GM12878 (cell line): ENCODE results near the gene SLC4A3. TPM values are rescaled to one million over a fixed set of nuclear protein-coding genes. Genes with fewer than 3 reads are reported as not detected.

Source experiments
- ATAC-seq: fragments of 200-7000 bp; cut with Tn5 transposase; 3 replicates; pipeline ENCODE4 v1.9.1; 2020; ENCODE audit warnings: mild to moderate bottlenecking, moderate library complexity
- BruUV-seq: library from RNA; stranded (reverse); fragments of 400-500 nt; replicated peaks from 2 replicates; lab custom pipeline; 2021; lab: Mats Ljungman, UMichigan
- CTCF ChIA-PET: fragments of 300-600 bp; sonication (Branson Sonifier 250); formaldehyde crosslinking; extraction: SDS; loops from one replicate; lab custom pipeline; 2021; ENCODE audit warnings: inconsistent platforms; lab: Yijun Ruan, JAX
- POLR2A ChIA-PET: fragments of 350-600 bp; formaldehyde crosslinking; extraction: SDS; loops from one replicate; lab custom pipeline; 2021; ENCODE audit warnings: inconsistent platforms; lab: Charles Lee
- RAD21 ChIA-PET: fragments of 300-600 bp; sonication (Branson Sonifier 250); formaldehyde crosslinking; loops from one replicate; lab custom pipeline; 2023; ENCODE audit warnings: antibody characterized with exemption; ENCODE audit not compliant: unreplicated experiment; lab: Charles Lee
- SMC1A ChIA-PET: fragments of 300-600 bp; sonication (Branson Sonifier 250); formaldehyde crosslinking; loops from one replicate; lab custom pipeline; 2023; ENCODE audit not compliant: unreplicated experiment, uncharacterized antibody; lab: Charles Lee
- DNase-seq: peaks from one replicate; pipeline ENCODE4 v3.0.0-alpha.2; 2011; ENCODE audit warnings: low read depth, low spot score
- FAIRE-seq: peaks from 3 replicates; lab custom pipeline; 2011; peaks lifted over from hg19 to GRCh38; lab: Jason Lieb, UNC
- H2AFZ ChIP-seq: 2 replicates; pipeline ENCODE4 v1.6.0; 2011; ENCODE audit warnings: low read depth, low read length, control low read depth; ENCODE audit not compliant: control insufficient read depth
- H3K27ac ChIP-seq: 2 replicates; pipeline ENCODE4 v1.5.1; 2011; ENCODE audit warnings: control low read depth; ENCODE audit not compliant: control insufficient read depth, insufficient read depth
- H3K27me3 ChIP-seq, 2 experiments: replicated peaks in 1 of 2; 2 replicates each; pipeline versions ENCODE4 v1.6.0 to v1.6.1; 2011; ENCODE audit warnings: low read length in 1 of 2; ENCODE audit not compliant: control insufficient read depth in 2 of 2, insufficient read depth in 2 of 2
- H3K36me3 ChIP-seq, 2 experiments: 2 replicates each; pipeline ENCODE4 v1.5.1; 2011; ENCODE audit warnings: low read length in 1 of 2; ENCODE audit not compliant: control insufficient read depth in 2 of 2, insufficient read depth in 2 of 2
- H3K4me1 ChIP-seq: 2 replicates; pipeline ENCODE4 v1.6.1; 2011; ENCODE audit warnings: mild to moderate bottlenecking, low read length, moderate library complexity, mixed read lengths; ENCODE audit not compliant: control insufficient read depth, insufficient read depth
- H3K4me2 ChIP-seq: 2 replicates; pipeline ENCODE4 v1.6.0; 2011; ENCODE audit warnings: control low read depth; ENCODE audit not compliant: control insufficient read depth, insufficient read depth
- H3K4me3 ChIP-seq: fragments of 200-600 bp; sonication (generic); 2 replicates; pipeline ENCODE4 v1.5.1; 2016
- H3K79me2 ChIP-seq: 2 replicates; pipeline ENCODE4 v1.6.0; 2011; ENCODE audit warnings: low read length; ENCODE audit not compliant: control insufficient read depth, insufficient read depth
- H3K9ac ChIP-seq: 2 replicates; pipeline ENCODE4 v1.8.0; 2011; ENCODE audit warnings: low read length, control low read depth, mixed read lengths; ENCODE audit not compliant: control insufficient read depth, insufficient read depth
- H3K9me3 ChIP-seq: replicated peaks from 3 replicates; pipeline ENCODE4 v1.5.1; 2011; ENCODE audit warnings: mild to moderate bottlenecking, low read length; ENCODE audit not compliant: control insufficient read depth, insufficient read depth
- H4K20me1 ChIP-seq: 2 replicates; pipeline ENCODE4 v1.6.0; 2011; ENCODE audit not compliant: control insufficient read depth, insufficient read depth
- BHLHE40 ChIP-seq, 2 experiments: fragments of 450-650 bp in 1 of 2; IDR thresholded peaks; 2 replicates each; pipeline ENCODE4 v1.6.1; 2011 to 2017; ENCODE audit warnings: low read depth in 2 of 2, borderline replicate concordance in 1 of 2, improper control_type of control experiment in 1 of 2, low read length in 1 of 2, mild to moderate bottlenecking in 1 of 2
- BRCA1 ChIP-seq: IDR thresholded peaks from 2 replicates; pipeline ENCODE4 v1.6.1; 2011; ENCODE audit warnings: low read depth, low read length, improper control_type of control experiment
- HCFC1 ChIP-seq: fragments of 150-350 bp; IDR thresholded peaks from 2 replicates; pipeline ENCODE4 v1.6.1; 2014; ENCODE audit warnings: low read length
- HDGF ChIP-seq: fragments of 450-650 bp; IDR thresholded peaks from 2 replicates; pipeline ENCODE4 v1.6.1; 2016; ENCODE audit warnings: antibody characterized with exemption
- MTA3 ChIP-seq: IDR thresholded peaks from 2 replicates; pipeline ENCODE4 v1.6.1; 2012; ENCODE audit warnings: low read length, inconsistent platforms, borderline replicate concordance
- NR2C1 ChIP-seq: fragments of 450-650 bp; IDR thresholded peaks from 2 replicates; pipeline ENCODE4 v1.6.1; 2017; ENCODE audit warnings: antibody characterized with exemption, mild to moderate bottlenecking, moderate library complexity
- NR2C2 ChIP-seq: IDR thresholded peaks from 2 replicates; pipeline ENCODE4 v1.6.1; 2011; ENCODE audit warnings: borderline replicate concordance, low read depth; ENCODE audit not compliant: control insufficient read depth, insufficient read length
- PAX5 ChIP-seq: IDR thresholded peaks from 2 replicates; pipeline ENCODE4 v1.6.1; 2011; ENCODE audit warnings: low read depth, low read length, borderline replicate concordance
- PKNOX1 ChIP-seq: fragments of 450-650 bp; IDR thresholded peaks from 2 replicates; pipeline ENCODE4 v1.6.1; 2016; ENCODE audit warnings: mild to moderate bottlenecking
- PML ChIP-seq: IDR thresholded peaks from 2 replicates; pipeline ENCODE4 v1.6.1; 2012; ENCODE audit warnings: low read length, inconsistent platforms
- POLR2A ChIP-seq: IDR thresholded peaks from 2 replicates; pipeline ENCODE4 v1.6.1; 2011; ENCODE audit warnings: low read depth, mild to moderate bottlenecking, low read length
- RUNX3 ChIP-seq: IDR thresholded peaks from 2 replicates; pipeline ENCODE4 v1.6.1; 2012; ENCODE audit warnings: low read length, inconsistent platforms
- SREBF2 ChIP-seq: IDR thresholded peaks from 2 replicates; pipeline ENCODE4 v1.6.1; 2012; ENCODE audit warnings: mild to moderate bottlenecking, low read length
- ZZZ3 ChIP-seq: IDR thresholded peaks from 2 replicates; pipeline ENCODE4 v1.6.1; 2011; ENCODE audit warnings: low read depth; ENCODE audit not compliant: control insufficient read depth, insufficient read length
- WGBS: methylation state at CpG from one replicate; pipeline ENCODE4 v1.1.6; 2016; ENCODE audit warnings: low lambda C conversion rate; ENCODE audit not compliant: insufficient replicate concordance, insufficient coverage; ENCODE audit errors: missing lambda C conversion rate; 5-methylcytosine and 5-hydroxymethylcytosine counted together
- in situ Hi-C: fragments of 300-500 bp; cut with MboI; formaldehyde crosslinking; loops from 9 replicates; pipeline ENCODE4 v1.14.3; 2018; ENCODE audit warnings: mixed read lengths
- intact Hi-C: fragments of 100-400 bp; cut with micrococcal nuclease; formaldehyde crosslinking; loops from one replicate; pipeline ENCODE4 v1.14.2; 2022; ENCODE audit not compliant: unreplicated experiment
- polyA plus RNA-seq, 11 experiments: library from polyadenylated mRNA; depleted of rRNA in 4 of 11; unstranded in 6 of 11; stranded (reverse) in 5 of 11; fragments of >200 nt; fragmentation: Nextera tagmentation in 4 of 11; fragmentation: Illumina TruSeq in 1 of 11; extraction: Ambion mirVana in 4 of 11; extraction: Trizol in 1 of 11; gene quantifications; 1 replicate in 1 of 11; 2 replicates in 10 of 11; pipeline versions ENCODE4 v1.2.1 to v1.2.3, GENCODE V29; 2011 to 2016; ENCODE audit warnings: inconsistent platforms in 2 of 11, missing spikeins in 2 of 11, low read depth in 1 of 11
- total RNA-seq, 4 experiments: library from RNA; depleted of rRNA in 3 of 4; stranded (reverse); fragments of >200 nt in 3 of 4; fragmentation: Illumina TruSeq in 1 of 4; extraction: Trizol in 1 of 4; gene quantifications; 2 replicates each; pipeline versions ENCODE4 v1.2.1 to v1.2.3, GENCODE V29; 2013 to 2021

SLC4A3 gene
- total and polyA plus RNA-seq, 10 of the 15 experiments (the other 5 are each of a cell fraction or from before 2014, with no cell fraction given): 0.05 to 0.08 TPM; not detected in 8

GRCh38 chr2:219581346-219581745 lies 46.1 kb upstream of the SLC4A3 start (continued):
- TF ChIP-seq PKNOX1: no peak
- no peak for TF ChIP-seq SREBF2
- TF ChIP-seq ZZZ3: no peak
- TF ChIP-seq RUNX3: no peak
- no peak for TF ChIP-seq HCFC1
- TF ChIP-seq PAX5: no peak

- H3K27ac ChIP-seq: no peak overlapping the region
- no TSS peak for BruUV-seq
- no peak overlapping the region for H2AFZ ChIP-seq
- H4K20me1 ChIP-seq: no peaks in the 10 kb centered on the region
- no peak overlapping the region for H3K9ac ChIP-seq
- ChIA-PET RAD21 (no interaction called here), CTCF (interaction anchor here (0.7 to 1.1 kb wide), 3 partner anchors 10 to 31 kb away, joined by 3 to 7 read pairs (median 6); no protein-coding TSS in a partner anchor), POLR2A (no interaction called here), SMC1A (interaction anchor here (0.6 kb wide), 1 partner anchor 109 kb away, joined by 3 read pairs; no protein-coding TSS in a partner anchor)
- no peaks in the 10 kb centered on the region for H3K79me2 ChIP-seq
- no peaks in the 10 kb centered on the region for H3K36me3 ChIP-seq
- intact Hi-C loops: no loop called here
- H3K4me3 ChIP-seq: no peak overlapping the region
- ATAC-seq (no peak), DNase-seq (no peak), FAIRE-seq (no peak)
- TF ChIP-seq PAX5 (no peak), PML (no peak), POLR2A (no peak), MTA3 (no peak), NR2C2 (no peak), HDGF (no peak), BHLHE40 (IDR thresholded peaks at IDR 0.05; ENCODE audit: borderline replicate concordance in 1 of 2, low read depth in 2 of 2, low read length in 1 of 2) (no peak), BRCA1 (no peak), NR2C1 (no peak)
- H3K4me1 ChIP-seq: no peaks in the 10 kb centered on the region
- 29% methylated on average over 2 of the region's 4 CpGs for WGBS
- no peaks in the 10 kb centered on the region; a peak in 1 of 4 replicates for H3K27me3 ChIP-seq
- in situ Hi-C loops: no loop called here
- no peaks in the 10 kb centered on the region for H3K9me3 ChIP-seq
- no peak overlapping the region for H3K4me2 ChIP-seq
These were observed 36.3 kb upstream of the SLC4A3 start for GRCh38 chr2:219591091-219591490.
